GM12878 (cell line): ENCODE measurements around the gene ZDHHC11.
"Not testable (repeated sequence)": the region's sequence is repeated elsewhere in the genome, so short reads cannot be mapped to it uniquely, and the experiment has no call there.

Source experiments
- BACH1 ChIP-seq: fragments of 450-650 bp; IDR thresholded peaks from 2 replicates; pipeline ENCODE4 v1.6.1; 2017; ENCODE audit warnings: mild to moderate bottlenecking, borderline replicate concordance
- CTCF ChIP-seq, 3 experiments: IDR thresholded peaks in 2 of 3; conservative IDR thresholded peaks in 1 of 3; 2 replicates each; pipeline ENCODE4 v1.5.1; 2011; ENCODE audit warnings: low read depth in 3 of 3, low read length in 3 of 3, mild to moderate bottlenecking in 3 of 3, control low read depth in 2 of 3, moderate library complexity in 2 of 3, inconsistent platforms in 1 of 3, mixed read lengths in 1 of 3; ENCODE audit not compliant: control insufficient read depth in 2 of 3, insufficient read depth in 1 of 3; ENCODE audit errors: extremely low read depth in 1 of 3
- GATAD2B ChIP-seq: fragments of 450-650 bp; conservative IDR thresholded peaks from 2 replicates; pipeline ENCODE4 v1.6.1; 2017; ENCODE audit warnings: low read depth, mild to moderate bottlenecking, moderate library complexity
- POLR2AphosphoS5 ChIP-seq: IDR thresholded peaks from 2 replicates; pipeline ENCODE4 v1.6.1; 2011; ENCODE audit warnings: mild to moderate bottlenecking, low read length, inconsistent platforms
- POU2F2 ChIP-seq: IDR thresholded peaks from 3 replicates; pipeline ENCODE4 v1.6.1; 2011; ENCODE audit warnings: low read depth, mild to moderate bottlenecking, low read length, borderline replicate concordance
- STAT3 ChIP-seq: IDR thresholded peaks from 2 replicates; pipeline ENCODE4 v1.6.1; 2011; ENCODE audit warnings: low read depth, low read length, improper control_type of control experiment
- TF ChIP-seq, protein P1 (sequence below): fragments of 450-650 bp; IDR thresholded peaks from 2 replicates; pipeline ENCODE4 v1.6.1; 2017; ENCODE audit warnings: borderline replicate concordance

GRCh38 chr5:775595-775960, 75.2 kb downstream of the ZDHHC11 start:
- TF ChIP-seq CTCF (IDR thresholded peaks at IDR 0.05 in 2 of 3, conservative IDR thresholded peaks at IDR 0.05 in 1 of 3; ENCODE audit: control insufficient read depth in 2 of 3, extremely low read depth in 1 of 3, insufficient read depth in 1 of 3, low read depth in 3 of 3, low read length in 3 of 3); POLR2AphosphoS5; GATAD2B; STAT3; BACH1; POU2F2: not testable (repeated sequence)
- TF ChIP-seq, protein P1, sequence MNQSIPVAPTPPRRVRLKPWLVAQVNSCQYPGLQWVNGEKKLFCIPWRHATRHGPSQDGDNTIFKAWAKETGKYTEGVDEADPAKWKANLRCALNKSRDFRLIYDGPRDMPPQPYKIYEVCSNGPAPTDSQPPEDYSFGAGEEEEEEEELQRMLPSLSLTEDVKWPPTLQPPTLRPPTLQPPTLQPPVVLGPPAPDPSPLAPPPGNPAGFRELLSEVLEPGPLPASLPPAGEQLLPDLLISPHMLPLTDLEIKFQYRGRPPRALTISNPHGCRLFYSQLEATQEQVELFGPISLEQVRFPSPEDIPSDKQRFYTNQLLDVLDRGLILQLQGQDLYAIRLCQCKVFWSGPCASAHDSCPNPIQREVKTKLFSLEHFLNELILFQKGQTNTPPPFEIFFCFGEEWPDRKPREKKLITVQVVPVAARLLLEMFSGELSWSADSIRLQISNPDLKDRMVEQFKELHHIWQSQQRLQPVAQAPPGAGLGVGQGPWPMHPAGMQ = not testable (repeated sequence)
